Nasal cavity respiratory epithelium epithelial cell of viscerocranial mucosa (primary cell): ENCODE results near the gene TRMT6. TPM values are rescaled to one million over a fixed set of nuclear protein-coding genes. Genes with fewer than 3 reads are reported as not detected.

Experiments
- total RNA-seq: library from RNA; depleted of rRNA; stranded (reverse); fragments of >200 nt; gene quantifications from 2 replicates; pipeline ENCODE4 v1.2.3, GENCODE V29; 2014

The TRMT6 gene
- total RNA-seq: 19.6 and 21.5 TPM in 2 replicates

DNA sequence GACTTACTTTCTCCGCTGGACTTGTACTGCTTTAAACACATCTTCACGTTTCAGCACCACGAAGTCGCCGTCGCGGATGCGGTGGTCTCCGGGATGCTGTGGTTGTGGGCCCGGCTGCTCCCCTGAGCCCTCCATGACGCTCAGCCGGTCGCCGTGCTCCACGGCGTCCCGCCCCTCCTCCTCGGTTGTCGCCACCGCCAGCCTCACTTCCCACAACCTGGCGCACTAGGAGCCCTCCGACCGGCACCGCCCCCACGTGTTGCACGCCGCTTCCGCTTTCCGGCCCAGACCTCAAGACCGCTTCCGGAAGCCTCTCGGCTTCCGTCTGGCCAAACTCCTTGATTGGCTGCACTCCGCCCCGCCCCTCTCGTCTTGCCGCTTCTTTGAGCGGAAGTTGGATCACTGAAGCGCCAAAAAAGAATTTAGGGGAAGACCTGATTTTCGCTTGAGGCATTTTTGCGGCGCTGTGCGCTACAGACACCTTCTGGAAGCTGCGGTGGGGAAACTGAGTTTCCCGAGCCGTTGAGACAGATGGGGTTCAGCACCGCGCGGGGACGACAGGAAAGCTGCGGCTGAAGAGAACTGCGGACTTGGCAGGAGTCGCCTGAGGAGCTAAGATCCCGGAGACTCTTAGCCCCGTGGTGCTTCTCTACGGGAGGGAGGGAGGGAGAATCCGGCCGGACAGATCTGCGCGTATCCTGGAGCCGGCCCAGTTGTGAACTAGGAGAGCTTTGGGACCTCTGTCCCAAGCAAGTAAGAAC is at the start of gene TRMT6, which contains the start of gene MCM8:
TRMT6 (minus strand) TSS at position 263 of the 761 bp plus-strand sequence; CDS start at position 135, 128 bp downstream.
MCM8 (plus strand) TSS at position 382 of the 761 bp plus-strand sequence. CDS start 1,364 bp downstream, outside the sequence.

Other genes starting within 250 kb of the TRMT6 start
- gene SHLD1, start 200.1 kb downstream of the TRMT6 start, total RNA-seq: 2.3 and 4.1 TPM in 2 replicates
- 0.07 and 0.34 TPM in 2 replicates for gene CHGB, start 39.0 kb downstream of the TRMT6 start, total RNA-seq
- 3.4 and 4.1 TPM in 2 replicates for gene MCM8, start 119 bp upstream of the TRMT6 start, total RNA-seq
- 39.2 and 48.2 TPM in 2 replicates for gene CRLS1, start 55.6 kb upstream of the TRMT6 start, total RNA-seq
- 0.07 TPM in 1 of 2 replicates, not detected in the other for gene LRRN4, start 103.5 kb upstream of the TRMT6 start, total RNA-seq
- gene FERMT1, start 172.5 kb upstream of the TRMT6 start, total RNA-seq: 53.0 and 80.4 TPM in 2 replicates